Heart left ventricle (tissue), 16 donors: ENCODE data around the gene CLDN24. TPM values are rescaled to one million over a fixed set of nuclear protein-coding genes. Genes with fewer than 3 reads are reported as not detected.

ENCODE experiments used
- ATAC-seq, 4 donors: fragments of 200-7000 bp; cut with Tn5 transposase; one replicate each; pipeline ENCODE4 v1.9.1; 2020 to 2022; ENCODE audit warnings: moderate library complexity in 4 of 4, mild to moderate bottlenecking in 3 of 4, moderate number of reproducible peaks in 1 of 4
- DNase-seq, 5 donors: peaks; one replicate each; pipeline ENCODE4 v3.0.0-alpha.2; 2020
- H3K27ac ChIP-seq, 12 donors: fragments of 200-600 bp; sonication (generic) in 4 of 12; one replicate each; pipeline versions ENCODE4 v1.5.0 to v1.8.0; 2016 to 2022; ENCODE audit warnings: mild to moderate bottlenecking in 2 of 12
- H3K27me3 ChIP-seq, 9 donors: fragments of 200-600 bp; sonication (generic) in 2 of 9; one replicate each; pipeline versions ENCODE4 v1.5.1 to v1.8.0; 2016 to 2022; ENCODE audit warnings: mild to moderate bottlenecking in 3 of 9
- H3K36me3 ChIP-seq, 9 donors: fragments of 200-600 bp; sonication (generic) in 2 of 9; one replicate each; pipeline versions ENCODE4 v1.5.0 to v1.8.0; 2018 to 2022; ENCODE audit warnings: mild to moderate bottlenecking in 2 of 9
- H3K4me1 ChIP-seq, 12 donors: fragments of 200-600 bp; sonication (generic) in 4 of 12; one replicate each; pipeline versions ENCODE4 v1.5.0 to v1.8.0; 2016 to 2022; ENCODE audit warnings: mild to moderate bottlenecking in 3 of 12
- H3K4me3 ChIP-seq, 12 donors: fragments of 200-600 bp; sonication (generic) in 4 of 12; one replicate each; pipeline versions ENCODE4 v1.5.0 to v1.8.0; 2017 to 2022; ENCODE audit warnings: mild to moderate bottlenecking in 9 of 12, moderate library complexity in 4 of 12
- H3K9me3 ChIP-seq, 12 donors: fragments of 200-600 bp; sonication (generic) in 4 of 12; one replicate each; pipeline versions ENCODE4 v1.5.0 to v1.8.0; 2016 to 2022; ENCODE audit warnings: mild to moderate bottlenecking in 1 of 12
- POLR2A ChIP-seq, 2 donors: fragments of 450-650 bp; IDR thresholded peaks; one replicate each; pipeline ENCODE4 v1.6.1; 2017; ENCODE audit warnings: antibody characterized with exemption in 2 of 2, mild to moderate bottlenecking in 2 of 2, moderate library complexity in 2 of 2
- WGBS, 4 donors: extraction: QIAGEN DNeasy Blood & Tissue Kit in 2 of 4; methylation state at CpG; one replicate each; pipeline versions ENCODE4 v1.1.5 to v1.1.7; 2013 to 2018; 5-methylcytosine and 5-hydroxymethylcytosine counted together
- intact Hi-C, 10 donors: fragments of 100-400 bp; cut with DNase I; formaldehyde crosslinking; loops; one replicate each; pipeline versions ENCODE4 v1.11.1 to v1.14.2; 2022
- polyA plus RNA-seq, 2 donors: library from polyadenylated mRNA; stranded (reverse); fragments of 200-250 nt; gene quantifications; one replicate each; pipeline ENCODE4 v1.2.3, GENCODE V29; 2013
- total RNA-seq, 9 donors: library from RNA; depleted of rRNA in 2 of 9; stranded (reverse); fragments of >200 nt in 2 of 9; fragmentation: NEBNext Ultra II Directional in 3 of 9; extraction: Animal tissue kit (Norgen Biotek cat#: 25700) in 3 of 9; gene quantifications; one replicate each; pipeline versions ENCODE4 v1.1.0 to v1.2.4, GENCODE V29; 2016 to 2023
- TF ChIP-seq, protein P1 (sequence below), 12 donors: fragments of 200-600 bp; sonication (generic) in 4 of 12; IDR thresholded peaks; one replicate each; pipeline versions ENCODE4 v1.5.0 to v1.8.0; 2018 to 2022; ENCODE audit warnings: antibody characterized with exemption in 12 of 12, mild to moderate bottlenecking in 5 of 12
- donor health status: ischemic (EF 13 %, LVEDD 7.1; RV severe dilation, severe dysfunction).
- donor health status: healthy with polysubstance abuse.
- donor health status: DM: no; HTN: yes; CAD: no.
- donor health status: DM: no; HTN: no; CAD: no.
- donor health status: ischemic (EF 25% LVEDD 6.9; RV normal size, moderate dysfunction).
- donor health status: ischemic (EF 25% LVEDD 5.7; RV mildly dilated, moderate dysfunction).
- donor health status: healthy.
- donor health status: DM: yes; HTN: yes; CAD: no.
- donor health status: ischemic (EF 35%, LVEDD 5.7; RV mildly dilated, moderate dysfunction).
- donor health status: nonischemic (EF 11% LVEDD 7.7; RV severe dilation, severe dysfunction).
- donor health status: DM: yes; HTN: yes; CAD: no.
- donor health status: PGD.
- donor health status: ischemic (EF 29% LVEDD 5.4; RV normal size, mild dysfunction).
- donor health status: nonischemic (EF 23%, LVEDD 6.1; RV moderate dilation, normal function).

The CLDN24 gene
- total and polyA plus RNA-seq, 11 donors, result not detected

DNA sequence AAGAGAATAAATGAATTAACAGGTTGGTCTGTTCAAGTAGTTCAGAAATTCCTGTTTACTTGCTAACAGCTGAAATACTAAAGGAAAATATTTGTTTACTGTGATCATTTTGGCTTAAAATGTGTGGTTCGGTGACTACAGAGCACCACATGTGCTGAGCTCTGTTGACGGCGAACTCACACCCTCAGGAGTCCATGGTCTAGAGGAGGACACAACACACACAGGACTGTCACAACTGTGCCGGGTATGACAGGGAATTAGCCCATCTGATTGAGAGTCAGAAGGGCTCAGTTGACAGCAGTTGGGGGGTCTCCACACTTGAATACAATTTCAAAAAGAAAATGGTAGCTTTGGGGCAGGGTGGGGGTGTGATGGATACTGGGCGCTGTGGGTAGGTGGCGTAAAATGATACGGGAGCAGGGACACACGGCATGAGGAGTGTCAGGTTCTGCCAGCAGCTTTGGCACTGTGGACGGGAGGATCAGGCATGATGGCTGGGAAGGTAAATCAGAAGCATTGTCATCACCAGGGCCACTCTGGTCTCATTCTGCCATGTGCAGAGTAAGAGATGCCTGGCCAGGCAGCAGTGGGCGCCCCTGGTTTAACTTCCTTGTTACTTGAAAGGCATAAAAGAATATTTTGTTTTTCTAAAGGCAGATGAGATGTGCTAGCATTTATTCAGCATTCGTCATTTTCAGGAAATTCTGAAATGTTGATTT lies 35.5 kb downstream of the CLDN24 start:
- ATAC-seq (no peak), DNase-seq (no peak)
- H3K27me3 ChIP-seq, result no peaks in the 10 kb centered on the region
- no peak overlapping the region for H3K4me3 ChIP-seq
- H3K36me3 ChIP-seq, result peaks cover 2 to 100% (median 83%) of the 10 kb centered on the region in 9 donors
- no peaks in the 10 kb centered on the region for H3K9me3 ChIP-seq
- intact Hi-C loops, result loop anchor here in 1 of 10 donors (10.0 kb wide), 1 partner anchor 118 kb away; no protein-coding TSS in a partner anchor
- WGBS, 4 donors, result 95 to 98% (median 96%) methylated on average over 11 of the region's 11 CpGs
- no peaks in the 10 kb centered on the region for H3K4me1 ChIP-seq
- TF ChIP-seq, protein P1, sequence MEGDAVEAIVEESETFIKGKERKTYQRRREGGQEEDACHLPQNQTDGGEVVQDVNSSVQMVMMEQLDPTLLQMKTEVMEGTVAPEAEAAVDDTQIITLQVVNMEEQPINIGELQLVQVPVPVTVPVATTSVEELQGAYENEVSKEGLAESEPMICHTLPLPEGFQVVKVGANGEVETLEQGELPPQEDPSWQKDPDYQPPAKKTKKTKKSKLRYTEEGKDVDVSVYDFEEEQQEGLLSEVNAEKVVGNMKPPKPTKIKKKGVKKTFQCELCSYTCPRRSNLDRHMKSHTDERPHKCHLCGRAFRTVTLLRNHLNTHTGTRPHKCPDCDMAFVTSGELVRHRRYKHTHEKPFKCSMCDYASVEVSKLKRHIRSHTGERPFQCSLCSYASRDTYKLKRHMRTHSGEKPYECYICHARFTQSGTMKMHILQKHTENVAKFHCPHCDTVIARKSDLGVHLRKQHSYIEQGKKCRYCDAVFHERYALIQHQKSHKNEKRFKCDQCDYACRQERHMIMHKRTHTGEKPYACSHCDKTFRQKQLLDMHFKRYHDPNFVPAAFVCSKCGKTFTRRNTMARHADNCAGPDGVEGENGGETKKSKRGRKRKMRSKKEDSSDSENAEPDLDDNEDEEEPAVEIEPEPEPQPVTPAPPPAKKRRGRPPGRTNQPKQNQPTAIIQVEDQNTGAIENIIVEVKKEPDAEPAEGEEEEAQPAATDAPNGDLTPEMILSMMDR (IDR thresholded peaks at IDR 0.05), result no peak
- no peak for TF ChIP-seq POLR2A (IDR thresholded peaks at IDR 0.05)
- no peak overlapping the region for H3K27ac ChIP-seq

DNA sequence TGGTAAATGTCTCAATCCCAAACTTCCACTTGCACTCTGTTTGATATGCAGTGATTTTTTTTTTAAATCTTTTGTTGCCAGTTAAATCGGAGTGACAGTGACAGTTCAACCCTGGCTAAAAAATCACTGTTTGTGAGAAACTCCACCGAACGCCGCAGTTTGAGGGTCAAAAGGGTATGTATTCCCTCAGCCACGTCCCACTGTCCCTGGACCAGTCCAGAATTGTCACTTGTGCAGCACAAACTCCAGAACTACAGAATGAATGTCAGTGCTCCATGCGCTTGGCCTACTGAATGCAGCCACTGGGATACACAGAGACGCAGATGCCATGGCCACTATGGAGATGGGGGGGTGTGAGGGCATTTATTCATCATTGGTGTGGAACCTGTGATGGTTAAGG lies 36.3 kb downstream of the CLDN24 start:
- no peak for TF ChIP-seq POLR2A (IDR thresholded peaks at IDR 0.05)
- TF ChIP-seq, protein P1 (IDR thresholded peaks at IDR 0.05), result no peak
- intact Hi-C loops, result loop anchor here in 1 of 10 donors (10.0 kb wide), 1 partner anchor 119 kb away; no protein-coding TSS in a partner anchor
- Histone ChIP-seq H3K4me1 (no peaks in the 10 kb centered on the region), H3K9me3 (no peaks in the 10 kb centered on the region), H3K4me3 (no peak overlapping the region), H3K27me3 (no peaks in the 10 kb centered on the region), H3K36me3 (peaks cover 2 to 100% (median 82%) of the 10 kb centered on the region in 9 donors), H3K27ac (no peak overlapping the region)
- DNase-seq (no peak), ATAC-seq (no peak)
- WGBS, 4 donors, result 96 to 98% (median 97%) methylated on average over 7 of the region's 7 CpGs

DNA sequence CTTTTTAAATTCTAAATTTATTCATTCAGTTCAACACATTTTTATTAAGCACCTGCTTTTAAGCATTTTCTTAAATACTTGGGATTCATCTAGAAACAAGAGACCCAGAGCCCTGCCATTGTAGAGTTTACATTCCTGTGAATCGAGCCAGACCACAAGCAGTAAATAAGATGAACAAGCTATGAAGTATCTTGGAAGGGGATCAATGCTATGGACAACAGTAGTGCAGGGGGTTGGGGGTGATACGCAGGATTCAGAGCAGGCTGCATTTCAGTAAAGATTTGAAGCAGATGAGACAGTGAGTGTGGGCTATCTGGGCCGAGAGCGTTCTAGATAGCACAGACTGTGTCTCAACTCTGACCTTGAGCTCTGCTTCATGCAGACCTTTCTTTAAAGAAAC lies 37.3 kb downstream of the CLDN24 start:
- no peaks in the 10 kb centered on the region for H3K4me1 ChIP-seq
- DNase-seq (no peak), ATAC-seq (no peak)
- WGBS, 4 donors, result 85 to 94% (median 91%) methylated on average over 4 of the region's 4 CpGs
- no peak overlapping the region for H3K27ac ChIP-seq
- H3K4me3 ChIP-seq, result no peak overlapping the region
- no peaks in the 10 kb centered on the region for H3K27me3 ChIP-seq
- peaks cover 2 to 100% (median 79%) of the 10 kb centered on the region in 9 donors for H3K36me3 ChIP-seq
- intact Hi-C loops, result loop anchor here in 1 of 10 donors (10.0 kb wide), 1 partner anchor 120 kb away; no protein-coding TSS in a partner anchor
- H3K9me3 ChIP-seq, result no peaks in the 10 kb centered on the region
- no peak for TF ChIP-seq POLR2A (IDR thresholded peaks at IDR 0.05)
- TF ChIP-seq, protein P1 (IDR thresholded peaks at IDR 0.05), result no peak

DNA sequence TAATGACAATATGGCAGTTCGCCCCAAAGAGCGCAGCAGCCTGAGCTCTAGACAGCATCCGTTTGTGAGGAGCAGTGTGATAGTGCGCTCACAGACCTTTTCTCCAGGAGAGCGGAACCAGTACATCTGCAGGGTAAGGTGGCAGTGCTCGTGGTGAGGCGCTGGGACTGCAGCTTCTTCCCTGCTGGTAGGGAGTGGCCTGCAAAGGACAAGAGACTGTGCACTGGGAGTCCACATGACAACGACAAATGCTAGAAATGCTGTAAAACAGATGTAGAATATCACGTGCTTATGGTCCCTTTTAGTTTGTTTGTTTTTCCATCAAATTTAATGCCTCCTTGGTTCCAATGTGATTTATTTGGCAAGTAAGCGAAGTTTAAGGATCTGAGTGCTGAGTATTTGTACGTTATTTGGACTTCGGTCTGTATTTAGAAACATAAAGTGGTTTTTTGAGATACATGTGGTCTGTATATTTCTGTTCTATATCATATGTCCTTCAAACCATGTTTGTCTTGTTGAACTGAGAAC lies 37.9 kb downstream of the CLDN24 start:
- intact Hi-C loops, result loop anchor here in 1 of 10 donors (10.0 kb wide), 1 partner anchor 120 kb away; no protein-coding TSS in a partner anchor
- Histone ChIP-seq H3K27ac (no peak overlapping the region), H3K4me1 (no peaks in the 10 kb centered on the region), H3K9me3 (no peaks in the 10 kb centered on the region), H3K36me3 (peaks cover 2 to 96% (median 74%) of the 10 kb centered on the region in 9 donors), H3K4me3 (no peak overlapping the region), H3K27me3 (no peaks in the 10 kb centered on the region)
- TF ChIP-seq, protein P1 (IDR thresholded peaks at IDR 0.05), result no peak
- no peak for TF ChIP-seq POLR2A (IDR thresholded peaks at IDR 0.05)
- 90 to 93% (median 92%) methylated on average over 12 of the region's 12 CpGs for WGBS, 4 donors
- ATAC-seq, result no peak
- no peak for DNase-seq
